Peyer's patch (tissue), 4 donors: ENCODE measurements around the gene SOX18.

Experiments
- POLR2A ChIP-seq, 2 donors: fragments of 450-650 bp; IDR thresholded peaks; one replicate each; pipeline ENCODE4 v1.5.1; 2017; ENCODE audit warnings: antibody characterized with exemption in 2 of 2, mild to moderate bottlenecking in 2 of 2, moderate library complexity in 2 of 2
- TF ChIP-seq, protein P1 (sequence below), 6 experiments: fragments of 450-650 bp in 4 of 6; fragments of 200-600 bp in 2 of 6; sonication (generic) in 1 of 6; IDR thresholded peaks; one replicate each; pipeline ENCODE4 v1.5.1; 2017 to 2019; ENCODE audit warnings: antibody characterized with exemption in 6 of 6, mild to moderate bottlenecking in 3 of 6, moderate library complexity in 1 of 6

DNA sequence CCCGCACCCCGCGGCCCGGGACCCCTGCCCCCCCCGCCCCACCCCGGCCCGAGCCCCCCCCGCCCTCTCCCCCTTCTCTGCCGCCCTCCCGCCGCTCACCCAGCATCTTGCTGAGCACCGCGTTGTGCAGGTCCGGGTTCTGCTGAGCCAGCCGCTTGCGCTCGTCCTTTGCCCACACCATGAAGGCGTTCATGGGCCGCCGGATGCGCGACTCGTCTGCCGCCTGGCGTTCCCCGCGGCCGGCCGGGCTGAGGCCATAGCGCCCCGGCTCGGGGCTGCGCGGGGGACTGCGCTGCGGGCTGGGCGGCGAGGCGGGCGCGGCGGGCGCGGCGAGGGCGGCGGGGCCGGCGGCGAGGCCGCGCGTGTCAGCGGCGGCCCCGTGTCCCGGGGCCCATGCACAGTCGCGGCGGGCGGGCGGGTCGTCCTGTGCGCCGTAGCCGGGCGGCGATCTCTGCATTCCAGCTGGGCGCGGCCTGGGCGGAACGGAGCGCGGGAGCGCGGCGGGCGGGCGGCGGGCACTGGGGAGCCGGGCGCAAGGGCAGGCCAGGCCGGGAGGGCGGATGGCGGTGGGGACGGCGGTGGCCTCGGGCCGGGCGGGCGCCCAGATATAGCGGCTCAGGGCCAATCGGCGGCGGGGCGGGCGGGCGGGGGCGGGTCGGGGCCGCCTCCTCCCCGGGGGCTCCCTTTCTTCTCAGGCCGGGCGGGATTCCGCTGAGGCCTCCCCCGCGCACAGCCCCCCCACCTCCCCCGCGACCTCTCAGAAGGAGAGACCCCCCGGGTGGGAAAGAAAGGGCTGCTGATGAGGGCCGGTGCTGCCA is at the start of gene SOX18:
- no peak for TF ChIP-seq POLR2A (IDR thresholded peaks at IDR 0.05)
- TF ChIP-seq, protein P1, sequence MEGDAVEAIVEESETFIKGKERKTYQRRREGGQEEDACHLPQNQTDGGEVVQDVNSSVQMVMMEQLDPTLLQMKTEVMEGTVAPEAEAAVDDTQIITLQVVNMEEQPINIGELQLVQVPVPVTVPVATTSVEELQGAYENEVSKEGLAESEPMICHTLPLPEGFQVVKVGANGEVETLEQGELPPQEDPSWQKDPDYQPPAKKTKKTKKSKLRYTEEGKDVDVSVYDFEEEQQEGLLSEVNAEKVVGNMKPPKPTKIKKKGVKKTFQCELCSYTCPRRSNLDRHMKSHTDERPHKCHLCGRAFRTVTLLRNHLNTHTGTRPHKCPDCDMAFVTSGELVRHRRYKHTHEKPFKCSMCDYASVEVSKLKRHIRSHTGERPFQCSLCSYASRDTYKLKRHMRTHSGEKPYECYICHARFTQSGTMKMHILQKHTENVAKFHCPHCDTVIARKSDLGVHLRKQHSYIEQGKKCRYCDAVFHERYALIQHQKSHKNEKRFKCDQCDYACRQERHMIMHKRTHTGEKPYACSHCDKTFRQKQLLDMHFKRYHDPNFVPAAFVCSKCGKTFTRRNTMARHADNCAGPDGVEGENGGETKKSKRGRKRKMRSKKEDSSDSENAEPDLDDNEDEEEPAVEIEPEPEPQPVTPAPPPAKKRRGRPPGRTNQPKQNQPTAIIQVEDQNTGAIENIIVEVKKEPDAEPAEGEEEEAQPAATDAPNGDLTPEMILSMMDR (IDR thresholded peaks at IDR 0.05) = no peak
